HEK293 (cell line): ENCODE data around the gene MON2.
"Not testable (repeated sequence)": the region's sequence is repeated elsewhere in the genome, so short reads cannot be mapped to it uniquely, and the experiment has no call there.

Experiments used
- CTCF ChIA-PET: fragments of 350-600 bp; formaldehyde crosslinking; extraction: SDS; loops from one replicate; lab custom pipeline; 2021; ENCODE audit warnings: antibody characterized with exemption; lab: Yijun Ruan, JAX
- POLR2A ChIA-PET: fragments of 300-600 bp; formaldehyde crosslinking; extraction: SDS; loops from one replicate; lab custom pipeline; 2020; ENCODE audit warnings: antibody characterized with exemption, inconsistent platforms; lab: Yijun Ruan, JAX
- H3K27ac ChIP-seq: fragments of 200-500 bp; sonication (Bioruptor generic); 2 replicates; pipeline ENCODE4 v1.5.1; 2014; ENCODE audit warnings: low read depth, low read length, control low read depth, inconsistent platforms; ENCODE audit errors: extremely low read depth
- H3K36me3 ChIP-seq, 2 experiments: fragments of 200-500 bp in 1 of 2; sonication (Bioruptor generic) in 1 of 2; 1 replicate in 1 of 2; 2 replicates in 1 of 2; pipeline ENCODE4 v1.5.1; 2014 to 2017; ENCODE audit warnings: inconsistent platforms in 2 of 2, low read length in 2 of 2; ENCODE audit not compliant: control insufficient read depth in 2 of 2, insufficient read depth in 1 of 2
- H3K4me1 ChIP-seq: fragments of 200-500 bp; sonication (Bioruptor generic); 2 replicates; pipeline ENCODE4 v1.5.1; 2014; ENCODE audit warnings: mild to moderate bottlenecking, low read length, inconsistent platforms; ENCODE audit not compliant: control insufficient read depth, insufficient read depth
- H3K4me3 ChIP-seq: 2 replicates; pipeline ENCODE4 v1.5.1; 2011; ENCODE audit warnings: low read depth, mild to moderate bottlenecking, control low read depth, low read length, moderate library complexity
- H3K9me3 ChIP-seq: fragments of 200-500 bp; sonication (Bioruptor generic); 2 replicates; pipeline ENCODE4 v1.5.1; 2014; ENCODE audit warnings: low read depth, low read length, inconsistent platforms; ENCODE audit not compliant: control insufficient read depth, insufficient read depth
- GLI4 ChIP-seq: fragments of 450-650 bp; formaldehyde crosslinking; IDR thresholded peaks from 2 replicates; pipeline ENCODE4 v1.5.1; 2016; ENCODE audit warnings: missing biosample characterization, missing genetic modification characterization
- HOXA7 ChIP-seq: sonication (generic); formaldehyde crosslinking; IDR thresholded peaks from 2 replicates; pipeline ENCODE4 v1.8.1; 2022; ENCODE audit warnings: missing genetic modification reagents, borderline replicate concordance
- ZFP41 ChIP-seq: fragments of 450-650 bp; formaldehyde crosslinking; IDR thresholded peaks from 2 replicates; pipeline ENCODE4 v1.5.1; 2016; ENCODE audit warnings: missing biosample characterization, missing genetic modification characterization, borderline replicate concordance
- ZNF121 ChIP-seq: fragments of 450-650 bp; formaldehyde crosslinking; IDR thresholded peaks from 2 replicates; pipeline ENCODE4 v1.5.1; 2016; ENCODE audit warnings: missing biosample characterization, missing genetic modification characterization
- ZNF211 ChIP-seq: fragments of 450-650 bp; formaldehyde crosslinking; IDR thresholded peaks from 2 replicates; pipeline ENCODE4 v1.5.1; 2016; ENCODE audit warnings: low read depth, missing biosample characterization, missing genetic modification characterization
- ZNF23 ChIP-seq: fragments of 450-650 bp; formaldehyde crosslinking; IDR thresholded peaks from 2 replicates; pipeline ENCODE4 v1.5.1; 2016; ENCODE audit warnings: missing biosample characterization, missing genetic modification characterization, borderline replicate concordance
- ZNF280C ChIP-seq: fragments of 450-650 bp; formaldehyde crosslinking; IDR thresholded peaks from 2 replicates; pipeline ENCODE4 v1.5.1; 2016; ENCODE audit warnings: missing biosample characterization, missing genetic modification characterization
- ZNF658 ChIP-seq: fragments of 450-650 bp; formaldehyde crosslinking; IDR thresholded peaks from 2 replicates; pipeline ENCODE4; 2016; ENCODE audit warnings: missing biosample characterization, missing genetic modification characterization
- ZNF660 ChIP-seq: fragments of 450-650 bp; IDR thresholded peaks from 2 replicates; pipeline ENCODE4 v1.5.1; 2018; ENCODE audit warnings: missing biosample characterization, mild to moderate bottlenecking, missing genetic modification characterization
- ZNF785 ChIP-seq: fragments of 450-650 bp; formaldehyde crosslinking; IDR thresholded peaks from 2 replicates; pipeline ENCODE4 v1.5.1; 2016; ENCODE audit warnings: missing biosample characterization, missing genetic modification characterization
- ZSCAN30 ChIP-seq: fragments of 450-650 bp; IDR thresholded peaks from 2 replicates; pipeline ENCODE4 v1.5.1; 2018; ENCODE audit warnings: missing biosample characterization, mild to moderate bottlenecking, missing genetic modification characterization, moderate library complexity
- TF ChIP-seq, protein P1 (sequence below): fragments of 450-650 bp; formaldehyde crosslinking; IDR thresholded peaks from 2 replicates; pipeline ENCODE4 v1.5.1; 2016; ENCODE audit warnings: missing biosample characterization, missing genetic modification characterization, low read depth

The MON2 gene

GRCh38 chr12:62552906-62553556 is 86.4 kb downstream of the MON2 start (continued):
- TF ChIP-seq, protein P1, sequence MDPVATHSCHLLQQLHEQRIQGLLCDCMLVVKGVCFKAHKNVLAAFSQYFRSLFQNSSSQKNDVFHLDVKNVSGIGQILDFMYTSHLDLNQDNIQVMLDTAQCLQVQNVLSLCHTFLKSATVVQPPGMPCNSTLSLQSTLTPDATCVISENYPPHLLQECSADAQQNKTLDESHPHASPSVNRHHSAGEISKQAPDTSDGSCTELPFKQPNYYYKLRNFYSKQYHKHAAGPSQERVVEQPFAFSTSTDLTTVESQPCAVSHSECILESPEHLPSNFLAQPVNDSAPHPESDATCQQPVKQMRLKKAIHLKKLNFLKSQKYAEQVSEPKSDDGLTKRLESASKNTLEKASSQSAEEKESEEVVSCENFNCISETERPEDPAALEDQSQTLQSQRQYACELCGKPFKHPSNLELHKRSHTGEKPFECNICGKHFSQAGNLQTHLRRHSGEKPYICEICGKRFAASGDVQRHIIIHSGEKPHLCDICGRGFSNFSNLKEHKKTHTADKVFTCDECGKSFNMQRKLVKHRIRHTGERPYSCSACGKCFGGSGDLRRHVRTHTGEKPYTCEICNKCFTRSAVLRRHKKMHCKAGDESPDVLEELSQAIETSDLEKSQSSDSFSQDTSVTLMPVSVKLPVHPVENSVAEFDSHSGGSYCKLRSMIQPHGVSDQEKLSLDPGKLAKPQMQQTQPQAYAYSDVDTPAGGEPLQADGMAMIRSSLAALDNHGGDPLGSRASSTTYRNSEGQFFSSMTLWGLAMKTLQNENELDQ (tag by site-specific recombination), result no peak

GRCh38 chr12:62559366-62559765 is 92.7 kb downstream of the MON2 start:
- POLR2A ChIA-PET, result interaction anchor here (0.6 kb wide), 1 partner anchor 59 kb away, joined by 3 read pairs; no protein-coding TSS in a partner anchor
- H3K9me3 ChIP-seq, H3K4me1 ChIP-seq, CTCF ChIA-PET, H3K27ac ChIP-seq, H3K4me3 ChIP-seq: not testable (repeated sequence)
- peak; percentile 60; the same call in 1 of the 2 replicates for TF ChIP-seq ZNF121 (tag by site-specific recombination)
- peaks cover 37 to 43% of the 10 kb centered on the region in 2 experiments for H3K36me3 ChIP-seq

DNA sequence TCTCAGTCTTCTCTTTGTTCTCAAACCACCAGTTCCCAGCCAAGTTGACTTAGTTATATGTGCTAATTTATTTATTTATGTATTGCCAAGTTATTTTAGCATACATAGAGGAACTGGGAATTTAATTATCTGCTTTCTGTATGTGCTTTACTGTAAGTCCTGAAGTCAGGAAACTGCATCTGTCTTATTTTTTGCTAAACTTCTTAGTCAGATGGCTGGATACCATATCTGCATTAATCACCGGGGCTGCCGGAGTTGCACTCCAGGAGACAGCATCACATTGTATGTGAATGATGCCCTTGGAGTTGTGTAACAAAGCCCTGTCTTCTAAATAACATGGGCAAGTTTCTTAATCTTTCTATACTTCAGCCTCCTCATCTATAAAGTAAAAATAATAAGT is 96.2 kb downstream of the MON2 start:
- Histone ChIP-seq H3K9me3 (no peaks in the 10 kb centered on the region), H3K4me1 (no peaks in the 10 kb centered on the region), H3K36me3 (peaks cover 27 to 34% of the 10 kb centered on the region in 2 experiments), H3K4me3 (no peak overlapping the region), H3K27ac (no peak overlapping the region)
- ChIA-PET POLR2A (interaction anchor here (0.6 kb wide), 1 partner anchor 216 kb away, joined by 3 read pairs; no protein-coding TSS in a partner anchor), CTCF (interaction anchor here (0.6 kb wide), 1 partner anchor 590 kb away, joined by 6 read pairs; no protein-coding TSS in a partner anchor)
- no peak for TF ChIP-seq ZNF211 (tag by site-specific recombination)
- no peak for TF ChIP-seq ZFP41 (tag by site-specific recombination)
- no peak for TF ChIP-seq ZNF280C
- TF ChIP-seq ZSCAN30 (tag by site-specific recombination), result no peak
- no peak for TF ChIP-seq ZNF785
- TF ChIP-seq ZNF658 (tag by site-specific recombination), result no peak
- no peak for TF ChIP-seq ZNF23 (tag by site-specific recombination)
- TF ChIP-seq ZNF660, result no peak
- TF ChIP-seq HOXA7 (CRISPR knock-in tag), result no peak

DNA sequence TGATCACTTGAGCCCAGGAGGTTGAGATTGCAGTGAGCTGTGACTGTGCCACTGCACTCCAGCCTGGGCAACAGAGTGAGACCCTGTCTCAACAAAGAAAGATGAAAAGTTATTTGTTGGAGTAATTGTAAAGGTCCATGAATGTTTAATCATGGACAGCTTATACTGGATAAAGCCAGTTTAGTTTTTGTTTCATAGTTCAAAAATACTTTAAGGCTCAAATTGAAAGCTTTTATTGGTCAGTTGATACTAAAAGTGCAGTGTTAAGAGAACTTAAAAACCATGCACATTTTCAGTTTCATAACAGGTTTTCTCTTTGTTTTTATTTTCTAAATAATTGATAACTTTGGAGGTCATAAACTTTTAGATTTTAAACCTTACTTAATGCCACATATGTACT is 108.4 kb downstream of the MON2 start:
- POLR2A ChIA-PET, result no interaction called here
- H3K27ac ChIP-seq, result no peak overlapping the region
- CTCF ChIA-PET, result interaction anchor here (0.6 to 0.7 kb wide), 2 partner anchors 120 to 361 kb away, joined by 3 read pairs; no protein-coding TSS in a partner anchor
- no peaks in the 10 kb centered on the region for H3K4me1 ChIP-seq
- no peaks in the 10 kb centered on the region for H3K9me3 ChIP-seq
- TF ChIP-seq ZNF121 (tag by site-specific recombination) (peak; percentile 46; the same call in 1 of the 2 replicates), GLI4 (tag by site-specific recombination) (no peak)
- peaks cover 8 to 24% of the 10 kb centered on the region in 2 experiments for H3K36me3 ChIP-seq
- no peak overlapping the region for H3K4me3 ChIP-seq
